ENCODE results near the gene TBXA2R.

The TBXA2R gene

DNA sequence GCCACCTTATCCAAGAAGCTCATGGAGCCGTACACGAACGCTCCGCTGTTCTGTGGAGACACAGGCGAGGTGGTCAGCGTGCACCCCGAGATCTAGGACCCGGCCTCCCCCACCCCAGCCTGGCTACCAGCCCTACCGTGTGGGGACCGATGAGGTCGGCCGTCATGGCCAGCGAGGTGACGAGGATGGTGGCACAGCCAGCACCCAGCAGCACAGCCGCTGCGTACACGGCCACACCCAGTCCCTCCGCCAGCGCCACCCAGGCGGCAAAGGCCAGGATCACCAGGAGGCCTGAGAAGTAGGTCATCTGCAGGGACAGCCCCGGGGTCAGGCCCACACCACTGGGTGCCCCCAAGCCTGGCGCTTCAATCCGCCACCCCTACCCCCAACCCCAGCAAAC, 60.6 kb downstream of the TBXA2R start:
- TF ChIP-seq, protein P1, sequence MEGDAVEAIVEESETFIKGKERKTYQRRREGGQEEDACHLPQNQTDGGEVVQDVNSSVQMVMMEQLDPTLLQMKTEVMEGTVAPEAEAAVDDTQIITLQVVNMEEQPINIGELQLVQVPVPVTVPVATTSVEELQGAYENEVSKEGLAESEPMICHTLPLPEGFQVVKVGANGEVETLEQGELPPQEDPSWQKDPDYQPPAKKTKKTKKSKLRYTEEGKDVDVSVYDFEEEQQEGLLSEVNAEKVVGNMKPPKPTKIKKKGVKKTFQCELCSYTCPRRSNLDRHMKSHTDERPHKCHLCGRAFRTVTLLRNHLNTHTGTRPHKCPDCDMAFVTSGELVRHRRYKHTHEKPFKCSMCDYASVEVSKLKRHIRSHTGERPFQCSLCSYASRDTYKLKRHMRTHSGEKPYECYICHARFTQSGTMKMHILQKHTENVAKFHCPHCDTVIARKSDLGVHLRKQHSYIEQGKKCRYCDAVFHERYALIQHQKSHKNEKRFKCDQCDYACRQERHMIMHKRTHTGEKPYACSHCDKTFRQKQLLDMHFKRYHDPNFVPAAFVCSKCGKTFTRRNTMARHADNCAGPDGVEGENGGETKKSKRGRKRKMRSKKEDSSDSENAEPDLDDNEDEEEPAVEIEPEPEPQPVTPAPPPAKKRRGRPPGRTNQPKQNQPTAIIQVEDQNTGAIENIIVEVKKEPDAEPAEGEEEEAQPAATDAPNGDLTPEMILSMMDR (IDR thresholded peaks at IDR 0.05), result no peak
- H3K4me1 ChIP-seq, result peaks cover 0 to 21% (median 10%) of the 10 kb centered on the region in 4 donors
- no peaks in the 10 kb centered on the region for H3K27me3 ChIP-seq
- no peak for DNase-seq
- H3K27ac ChIP-seq, result no peak overlapping the region
- H3K4me3 ChIP-seq, result no peak overlapping the region
- H3K36me3 ChIP-seq, result peaks cover 0 to 46% (median 7%) of the 10 kb centered on the region in 3 donors
- intact Hi-C loops (cut with DNase I; ENCODE audit: low total_unique reads), result no loop called here
- no peaks in the 10 kb centered on the region for H3K9me3 ChIP-seq

DNA sequence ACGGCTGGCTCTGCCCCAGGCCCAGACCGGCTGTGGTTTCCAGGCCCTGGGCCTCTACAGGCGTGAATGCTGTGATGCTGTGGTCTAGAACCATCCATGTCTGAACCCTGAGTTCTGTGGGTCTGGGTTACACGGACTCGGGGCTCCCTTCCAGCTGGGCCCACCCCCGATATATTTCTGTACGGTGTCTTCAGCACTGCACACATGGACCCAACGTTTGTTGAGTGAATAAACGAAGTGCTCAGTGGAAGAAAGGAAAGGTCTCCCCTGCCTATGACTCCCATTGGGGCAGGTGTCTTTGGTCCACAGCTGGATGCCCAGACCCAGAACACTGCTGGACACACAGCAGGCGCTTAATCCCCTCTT, 61.0 kb downstream of the TBXA2R start:
- peaks cover 0 to 43% (median 7%) of the 10 kb centered on the region in 3 donors for H3K36me3 ChIP-seq
- no peaks in the 10 kb centered on the region for H3K9me3 ChIP-seq
- no peaks in the 10 kb centered on the region for H3K27me3 ChIP-seq
- H3K4me1 ChIP-seq, result peaks cover 0 to 21% (median 10%) of the 10 kb centered on the region in 4 donors
- no peak for DNase-seq
- intact Hi-C loops (cut with DNase I; ENCODE audit: low total_unique reads), result loop anchor here (1.0 kb wide), 1 partner anchor 73 kb away; no protein-coding TSS in a partner anchor
- TF ChIP-seq, protein P1 (IDR thresholded peaks at IDR 0.05), result no peak
- no peak overlapping the region for H3K27ac ChIP-seq
- H3K4me3 ChIP-seq, result no peak overlapping the region

DNA sequence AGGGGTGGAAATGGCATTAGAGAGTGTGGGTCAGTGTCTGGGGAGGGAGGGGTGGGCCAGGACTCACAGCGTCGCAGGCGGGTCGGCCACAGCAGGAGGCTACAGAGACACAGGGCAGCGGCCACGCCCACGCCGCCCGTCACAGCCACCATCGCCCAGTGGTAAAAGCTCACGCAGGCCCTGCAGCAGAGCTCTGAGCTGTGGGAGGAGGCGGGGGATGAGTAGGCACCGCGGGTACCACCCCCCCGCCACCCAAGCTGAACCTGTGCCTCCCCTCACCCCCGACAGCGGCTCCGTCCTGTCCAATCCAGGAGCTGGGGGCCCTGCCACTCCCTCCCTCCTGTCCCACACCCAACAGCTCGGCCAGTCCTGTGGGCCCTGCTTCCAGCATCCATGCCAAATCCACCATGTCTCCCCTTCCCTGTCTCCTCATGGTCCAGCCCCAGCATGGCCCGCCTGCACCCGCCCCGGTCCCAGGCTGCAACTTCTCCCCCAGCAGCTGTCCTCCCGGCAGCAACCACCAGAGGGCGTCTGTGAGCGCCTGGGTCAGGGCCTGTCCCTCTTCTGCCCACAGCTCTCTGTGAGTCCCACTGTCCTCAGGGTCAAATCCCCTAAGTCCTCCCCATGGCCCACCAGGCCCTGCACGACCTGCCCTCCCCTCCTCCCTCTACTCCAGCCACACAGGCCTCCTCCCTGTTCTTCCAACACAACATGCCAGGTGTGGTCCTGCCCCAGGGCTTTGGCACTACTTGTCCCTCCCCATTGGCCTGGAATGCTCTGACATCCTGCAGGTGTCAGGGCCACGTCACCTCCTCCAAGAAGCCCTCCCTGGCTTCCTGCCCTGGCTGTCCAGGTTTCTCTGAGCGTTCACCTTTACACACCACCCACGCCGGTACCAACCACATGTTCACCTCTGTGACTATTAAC, 61.7 kb downstream of the TBXA2R start:
- peaks cover 0 to 41% (median 7%) of the 10 kb centered on the region in 3 donors for H3K36me3 ChIP-seq
- TF ChIP-seq, protein P1 (IDR thresholded peaks at IDR 0.05), result peak; percentile 93 to 96
- intact Hi-C loops (cut with DNase I; ENCODE audit: low total_unique reads), result loop anchor here (1.0 to 5.0 kb wide), 2 partner anchors 73 to 162 kb away; partner anchors contain the start of gene TJP3
- H3K4me3 ChIP-seq, result no peak overlapping the region
- H3K27me3 ChIP-seq, result no peaks in the 10 kb centered on the region
- no peak overlapping the region for H3K27ac ChIP-seq
- no peaks in the 10 kb centered on the region for H3K9me3 ChIP-seq
- peaks cover 0 to 21% (median 10%) of the 10 kb centered on the region in 4 donors for H3K4me1 ChIP-seq
- DNase-seq, result peak; percentile 37 to 85
